Prostate gland (tissue), 2 donors: ENCODE results near the gene CABLES2.

Experiments
- POLR2A ChIP-seq: fragments of 450-650 bp; IDR thresholded peaks from one replicate; pipeline ENCODE4 v1.6.1; 2016; ENCODE audit warnings: antibody characterized with exemption, mild to moderate bottlenecking
- POLR2AphosphoS5 ChIP-seq: sonication (generic); formaldehyde crosslinking; IDR thresholded peaks from one replicate; pipeline ENCODE4 v1.6.1; 2017; ENCODE audit warnings: antibody characterized with exemption
- TF ChIP-seq, protein P1 (sequence below), 4 experiments: fragments of 200-600 bp in 2 of 4; fragments of 450-650 bp in 2 of 4; sonication (generic) in 2 of 4; IDR thresholded peaks; 1 replicate in 3 of 4; 2 replicates in 1 of 4; pipeline ENCODE4 v1.5.1; 2016 to 2019; ENCODE audit warnings: antibody characterized with exemption in 4 of 4, mild to moderate bottlenecking in 2 of 4, moderate library complexity in 2 of 4

DNA sequence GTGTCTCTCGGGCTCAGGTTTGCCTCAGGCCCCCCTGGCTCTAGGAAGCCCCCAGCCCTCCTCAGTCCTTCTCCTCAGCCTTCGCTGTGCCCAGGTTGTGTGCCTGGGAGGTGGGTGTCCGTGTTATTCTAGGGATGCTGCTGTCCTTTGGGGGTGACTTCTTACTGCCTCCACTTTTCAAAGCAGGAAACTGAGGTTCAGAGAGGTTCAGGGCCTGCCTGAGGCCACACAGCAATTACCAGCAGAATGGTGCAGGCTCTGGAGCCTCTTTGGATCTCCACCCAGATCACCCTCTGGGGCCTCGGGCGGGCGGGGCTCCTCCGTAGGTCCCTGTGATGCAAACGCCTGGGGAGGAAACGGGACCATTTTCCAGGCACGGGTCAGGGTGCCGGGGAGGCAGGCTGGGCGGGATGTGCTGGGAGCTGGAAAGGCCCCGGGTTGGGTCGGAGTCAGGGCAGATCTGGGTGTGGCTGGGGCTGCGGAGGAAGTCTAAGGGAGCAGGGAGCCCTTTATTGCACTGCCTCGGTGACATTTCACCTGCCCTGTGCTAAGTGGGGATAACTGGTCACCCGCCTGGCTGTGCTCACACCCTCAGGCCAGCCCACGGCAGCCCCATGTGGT, 45.5 kb upstream of the CABLES2 start:
- TF ChIP-seq, protein P1, sequence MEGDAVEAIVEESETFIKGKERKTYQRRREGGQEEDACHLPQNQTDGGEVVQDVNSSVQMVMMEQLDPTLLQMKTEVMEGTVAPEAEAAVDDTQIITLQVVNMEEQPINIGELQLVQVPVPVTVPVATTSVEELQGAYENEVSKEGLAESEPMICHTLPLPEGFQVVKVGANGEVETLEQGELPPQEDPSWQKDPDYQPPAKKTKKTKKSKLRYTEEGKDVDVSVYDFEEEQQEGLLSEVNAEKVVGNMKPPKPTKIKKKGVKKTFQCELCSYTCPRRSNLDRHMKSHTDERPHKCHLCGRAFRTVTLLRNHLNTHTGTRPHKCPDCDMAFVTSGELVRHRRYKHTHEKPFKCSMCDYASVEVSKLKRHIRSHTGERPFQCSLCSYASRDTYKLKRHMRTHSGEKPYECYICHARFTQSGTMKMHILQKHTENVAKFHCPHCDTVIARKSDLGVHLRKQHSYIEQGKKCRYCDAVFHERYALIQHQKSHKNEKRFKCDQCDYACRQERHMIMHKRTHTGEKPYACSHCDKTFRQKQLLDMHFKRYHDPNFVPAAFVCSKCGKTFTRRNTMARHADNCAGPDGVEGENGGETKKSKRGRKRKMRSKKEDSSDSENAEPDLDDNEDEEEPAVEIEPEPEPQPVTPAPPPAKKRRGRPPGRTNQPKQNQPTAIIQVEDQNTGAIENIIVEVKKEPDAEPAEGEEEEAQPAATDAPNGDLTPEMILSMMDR (IDR thresholded peaks at IDR 0.05), result no peak
- TF ChIP-seq POLR2A (no peak), POLR2AphosphoS5 (no peak)
